GM12872 (cell line): ENCODE results near the gene DNAH7.

Source experiments
- CTCF ChIP-seq: IDR thresholded peaks from 3 replicates; pipeline ENCODE4 v1.5.1; 2011; ENCODE audit warnings: low read depth, mild to moderate bottlenecking, low read length, moderate library complexity; ENCODE audit not compliant: insufficient read depth

Gene DNAH7

GRCh38 chr2:196075196-196075595 is 6.6 kb upstream of the DNAH7 start:
- no peak for TF ChIP-seq CTCF

- no peak for TF ChIP-seq CTCF
Measured at GRCh38 chr2:196074631-196075030, 6.0 kb upstream of the DNAH7 start.

GRCh38 chr2:196073521-196073920 is 4.9 kb upstream of the DNAH7 start:
- no peak for TF ChIP-seq CTCF

- TF ChIP-seq CTCF, result no peak
Measured at GRCh38 chr2:196067088-196067382, 1.6 kb downstream of the DNAH7 start.

GRCh38 chr2:196066291-196067087 is 2.1 kb downstream of the DNAH7 start:
- peak; percentile 50 for TF ChIP-seq CTCF

GRCh38 chr2:196063773-196064172 is 4.9 kb downstream of the DNAH7 start:
- TF ChIP-seq CTCF, result no peak

- TF ChIP-seq CTCF, result no peak
Measured at GRCh38 chr2:196059491-196059960, 9.1 kb downstream of the DNAH7 start.
